GM19324 (cell line): ENCODE measurements around the gene ZNF521.
A peak's percentile ranks its signal among the peaks of the same experiment; 100 is the strongest.

Experiments
- ATAC-seq: cut with Tn5 transposase; IDR thresholded peaks from one replicate; pipeline ENCODE4 v1.9.1; 2021; ENCODE audit warnings: mild to moderate bottlenecking, moderate library complexity; ENCODE audit not compliant: unreplicated experiment, low FRiP score

The ZNF521 gene

GRCh38 chr18:25175558-25176517 is 176.1 kb downstream of the ZNF521 start:
- no peak for ATAC-seq

- ATAC-seq = no peak
Measured at GRCh38 chr18:25174324-25174723, 177.6 kb downstream of the ZNF521 start.

GRCh38 chr18:25171334-25171733 is 180.6 kb downstream of the ZNF521 start:
- ATAC-seq = no peak

- ATAC-seq = no peak
Measured at GRCh38 chr18:25170402-25170801, 181.6 kb downstream of the ZNF521 start.

GRCh38 chr18:25169701-25170100 is 182.3 kb downstream of the ZNF521 start:
- no peak for ATAC-seq

GRCh38 chr18:25167612-25168410 is 184.2 kb downstream of the ZNF521 start:
- no peak for ATAC-seq

GRCh38 chr18:25166113-25166512 is 185.9 kb downstream of the ZNF521 start:
- no peak for ATAC-seq

- ATAC-seq = peak; percentile 92
Measured at GRCh38 chr18:25164848-25165811, 186.8 kb downstream of the ZNF521 start.

- ATAC-seq = peak; percentile 47
Measured at GRCh38 chr18:25164211-25164847, 187.6 kb downstream of the ZNF521 start.

- ATAC-seq = no peak
Measured at GRCh38 chr18:25153426-25153825, 198.5 kb downstream of the ZNF521 start.

GRCh38 chr18:25147877-25148488 is 204.0 kb downstream of the ZNF521 start:
- no peak for ATAC-seq

GRCh38 chr18:25146512-25146910 is 205.5 kb downstream of the ZNF521 start:
- ATAC-seq = no peak

GRCh38 chr18:25145731-25146511 is 206.0 kb downstream of the ZNF521 start:
- ATAC-seq = no peak

- ATAC-seq = no peak
Measured at GRCh38 chr18:25144820-25145219, 207.1 kb downstream of the ZNF521 start.

GRCh38 chr18:25141886-25142285 is 210.1 kb downstream of the ZNF521 start:
- no peak for ATAC-seq

- no peak for ATAC-seq
Measured at GRCh38 chr18:25141399-25141798, 210.6 kb downstream of the ZNF521 start.

- no peak for ATAC-seq
Measured at GRCh38 chr18:25140962-25141308, 211.0 kb downstream of the ZNF521 start.

GRCh38 chr18:25140124-25140961 is 211.6 kb downstream of the ZNF521 start:
- no peak for ATAC-seq
